ENCODE data around the gene SORCS2.

SORCS2 gene

DNA sequence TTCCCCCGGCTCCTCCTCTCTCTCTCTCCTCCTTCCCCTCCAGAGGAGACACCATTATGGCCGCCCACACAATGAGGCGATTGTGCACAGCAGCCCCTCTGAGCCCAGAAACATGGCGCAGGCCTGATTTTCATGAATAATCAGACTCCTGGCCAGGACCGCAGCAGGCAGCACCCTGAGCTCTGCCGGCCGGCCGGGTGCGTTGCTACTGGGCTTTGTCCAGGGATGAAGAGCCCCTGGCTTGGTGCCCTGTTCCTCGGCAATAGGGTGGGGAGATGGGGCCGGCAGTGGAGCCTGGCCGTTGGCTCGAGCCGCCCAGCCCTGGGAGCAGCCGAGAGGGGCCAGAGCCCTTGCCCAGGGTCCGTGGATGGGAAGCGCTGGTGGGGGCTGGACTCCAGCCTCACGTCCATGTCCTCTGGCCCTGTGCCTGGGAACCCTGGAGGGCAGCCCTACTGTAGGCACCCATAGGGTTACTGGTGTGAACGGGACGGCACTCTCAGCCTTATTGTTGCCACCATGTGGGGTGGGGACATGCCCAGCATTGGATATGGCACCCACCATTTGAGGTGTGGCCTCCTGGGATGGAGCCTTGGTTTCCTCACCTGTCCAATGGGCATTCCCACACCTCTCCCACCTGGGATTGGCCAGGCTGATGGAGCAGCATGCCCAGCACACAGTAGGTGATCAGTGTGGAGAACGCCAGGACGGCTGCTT lies 103.0 kb downstream of the SORCS2 start:
- DNase-seq, result no peak

DNA sequence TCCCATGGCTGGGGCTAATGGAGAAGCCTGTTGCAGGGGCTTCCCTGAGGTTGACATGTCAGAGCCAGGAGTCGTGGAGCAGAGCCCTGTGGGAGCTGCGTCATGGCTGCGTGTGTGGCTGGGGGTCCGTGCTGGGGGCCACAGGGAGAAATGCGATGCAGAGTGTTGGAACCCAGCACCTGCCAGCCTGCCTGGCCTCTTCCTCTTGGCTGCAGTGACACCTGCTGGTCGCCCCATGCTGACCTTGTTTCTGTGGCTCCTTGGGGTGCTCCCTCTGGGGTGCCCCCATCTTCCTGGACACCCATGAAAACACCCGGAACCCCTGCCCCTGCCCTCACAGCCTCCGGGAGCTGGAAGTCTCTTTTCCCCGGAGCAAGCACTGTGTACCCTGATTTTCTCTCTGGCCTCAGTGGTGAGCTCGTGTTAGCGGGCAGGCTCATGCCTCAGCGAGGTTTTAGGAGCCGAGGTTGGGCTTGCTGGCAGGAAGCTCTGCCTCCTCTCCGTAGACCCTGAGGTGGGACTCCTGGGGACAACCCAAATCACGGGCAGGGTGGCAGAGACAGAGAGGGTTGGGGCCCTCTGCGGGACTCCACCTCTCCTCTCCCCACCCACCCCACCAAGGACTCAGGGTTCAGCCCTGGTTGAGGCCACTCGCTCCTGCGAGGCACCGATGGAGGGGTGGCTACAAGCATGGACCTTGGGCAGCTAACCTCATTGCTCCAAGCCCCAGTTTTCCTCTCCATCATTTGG lies 103.7 kb downstream of the SORCS2 start:
- peak; percentile 54 for DNase-seq

DNA sequence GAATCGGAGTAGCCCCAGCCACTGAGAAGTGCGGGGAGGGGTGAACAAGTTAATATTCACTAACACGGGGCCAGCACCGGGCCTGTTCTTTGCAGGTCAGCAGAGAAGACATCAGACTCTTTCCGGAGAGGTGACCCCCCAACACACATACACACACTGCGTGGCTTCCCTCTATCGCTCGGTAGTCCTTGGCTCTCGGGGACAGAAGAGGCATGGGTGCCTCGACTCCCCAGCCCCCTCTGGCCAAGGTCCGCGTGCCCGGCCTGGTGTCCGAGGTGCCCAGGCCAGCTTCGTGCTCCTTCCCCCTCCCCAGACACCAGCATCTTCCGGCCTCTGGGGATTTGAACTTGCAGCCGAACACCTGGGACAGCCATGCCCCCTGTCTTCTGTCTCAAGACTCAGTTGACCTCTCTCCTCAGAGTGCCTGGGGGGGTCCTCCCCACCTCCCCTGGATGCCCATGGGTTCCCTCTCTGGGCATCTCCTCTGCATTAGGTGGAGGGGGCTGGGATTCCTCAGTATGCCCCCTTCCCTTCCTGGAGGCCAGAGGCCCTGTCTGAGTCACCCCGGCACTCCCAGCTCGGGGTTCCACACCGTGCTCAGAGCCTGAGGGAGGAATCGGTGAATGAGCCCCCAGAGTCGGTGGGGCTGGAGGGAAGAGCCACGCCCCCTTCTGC lies 104.5 kb downstream of the SORCS2 start:
- DNase-seq, result no peak

DNA sequence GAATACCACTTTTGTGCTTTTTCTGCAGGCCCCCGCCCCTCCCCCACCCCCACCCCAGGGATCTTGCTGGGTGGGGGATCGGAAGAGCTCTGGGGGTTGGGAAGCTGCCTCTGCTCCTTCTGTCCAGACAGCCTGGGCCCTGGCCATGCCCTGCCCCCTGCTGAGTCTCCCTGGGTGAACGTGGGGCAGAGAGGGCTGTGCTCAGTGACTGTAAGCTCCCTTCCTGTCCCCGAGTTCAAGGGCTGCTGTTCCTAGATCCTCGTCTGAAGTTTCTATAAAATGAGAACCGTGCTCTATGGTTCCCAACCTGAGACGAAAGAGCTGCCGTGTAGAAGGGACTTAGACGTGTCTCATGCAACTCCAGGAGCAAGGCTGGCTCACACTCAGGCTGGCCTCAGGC lies 105.0 kb downstream of the SORCS2 start:
- DNase-seq, result no peak

DNA sequence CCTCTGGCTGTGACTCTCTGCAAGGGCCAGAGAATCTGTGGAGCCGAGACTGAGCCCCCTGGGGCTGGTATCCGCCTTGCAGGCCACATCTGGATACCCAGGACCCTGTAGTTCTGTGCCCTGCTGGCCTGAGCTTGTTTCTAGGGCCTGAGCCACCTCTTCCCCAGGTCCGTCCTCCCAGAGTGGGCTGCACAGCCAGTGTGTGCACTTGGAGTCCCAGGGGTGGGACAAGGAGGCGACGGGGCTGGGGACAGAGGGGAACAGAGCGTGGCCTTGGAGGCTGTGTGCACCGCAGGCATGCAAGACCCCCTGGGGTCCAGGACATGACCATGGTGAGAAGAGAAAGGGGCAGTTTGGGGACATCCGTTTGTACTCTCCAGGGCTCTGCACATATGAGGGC lies 105.5 kb downstream of the SORCS2 start:
- DNase-seq, result no peak

DNA sequence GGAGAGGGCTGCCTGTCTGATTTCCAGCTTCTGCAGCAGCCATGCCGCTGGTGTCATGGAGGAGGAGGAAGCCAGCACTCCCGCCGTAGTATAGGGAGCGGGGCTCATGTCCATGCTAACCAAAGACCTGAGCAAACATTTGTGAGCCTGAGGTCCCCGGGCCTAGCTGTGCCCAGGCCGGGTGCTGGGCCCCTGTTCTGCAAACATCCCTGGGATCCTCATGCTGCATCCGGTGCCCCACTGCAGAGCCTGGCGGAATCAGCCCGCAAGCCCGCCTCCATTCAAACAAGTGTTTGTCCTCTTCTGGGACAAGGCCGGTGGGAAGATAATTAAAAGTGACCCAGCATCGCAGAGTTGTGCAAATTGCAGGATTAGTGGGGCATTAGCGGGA lies 106.3 kb downstream of the SORCS2 start:
- DNase-seq, result no peak

DNA sequence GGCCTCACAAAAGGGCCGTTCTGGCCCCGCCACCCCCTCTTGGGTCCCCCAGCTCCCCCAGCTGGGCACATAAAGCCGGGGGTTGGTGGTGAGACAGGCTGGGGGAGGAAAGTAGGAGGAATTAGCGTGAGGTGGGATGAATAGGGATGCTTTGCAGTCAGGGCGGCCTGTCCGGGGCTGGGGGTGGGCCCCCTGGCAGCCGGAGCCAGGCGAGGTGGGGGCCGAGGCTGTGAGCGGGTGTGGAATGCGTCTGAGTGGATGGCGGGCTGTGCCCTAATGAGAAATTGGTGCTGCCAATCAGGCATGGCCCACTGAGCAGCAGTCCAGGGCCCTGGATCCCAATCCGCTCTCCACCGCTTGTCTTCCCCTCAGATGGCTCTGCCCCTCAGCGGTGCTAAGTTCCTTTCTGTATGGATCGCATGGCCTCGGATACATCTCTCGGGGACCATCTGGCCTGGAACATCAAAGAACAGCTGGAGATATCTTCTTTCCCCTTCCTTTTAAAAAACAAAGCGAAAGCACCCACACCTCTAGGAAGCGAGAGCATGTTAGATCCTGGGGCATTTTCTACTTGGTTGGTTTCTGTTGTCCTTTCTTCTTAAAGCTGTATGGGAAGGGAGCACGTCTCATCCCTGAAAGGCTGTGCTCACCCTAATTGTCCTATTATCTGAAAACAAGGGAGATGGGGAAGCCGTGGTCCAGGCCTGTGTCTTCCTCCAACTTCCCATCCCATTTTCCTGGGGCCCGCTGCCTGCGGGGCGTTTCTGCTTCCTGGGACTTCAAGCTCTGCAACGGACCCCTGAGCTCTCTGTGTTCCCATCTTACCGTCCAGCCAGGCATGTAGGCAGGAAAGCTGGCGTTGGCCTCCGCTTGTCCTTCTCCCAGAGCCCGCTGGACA lies 106.9 kb downstream of the SORCS2 start:
- no peak for DNase-seq

DNA sequence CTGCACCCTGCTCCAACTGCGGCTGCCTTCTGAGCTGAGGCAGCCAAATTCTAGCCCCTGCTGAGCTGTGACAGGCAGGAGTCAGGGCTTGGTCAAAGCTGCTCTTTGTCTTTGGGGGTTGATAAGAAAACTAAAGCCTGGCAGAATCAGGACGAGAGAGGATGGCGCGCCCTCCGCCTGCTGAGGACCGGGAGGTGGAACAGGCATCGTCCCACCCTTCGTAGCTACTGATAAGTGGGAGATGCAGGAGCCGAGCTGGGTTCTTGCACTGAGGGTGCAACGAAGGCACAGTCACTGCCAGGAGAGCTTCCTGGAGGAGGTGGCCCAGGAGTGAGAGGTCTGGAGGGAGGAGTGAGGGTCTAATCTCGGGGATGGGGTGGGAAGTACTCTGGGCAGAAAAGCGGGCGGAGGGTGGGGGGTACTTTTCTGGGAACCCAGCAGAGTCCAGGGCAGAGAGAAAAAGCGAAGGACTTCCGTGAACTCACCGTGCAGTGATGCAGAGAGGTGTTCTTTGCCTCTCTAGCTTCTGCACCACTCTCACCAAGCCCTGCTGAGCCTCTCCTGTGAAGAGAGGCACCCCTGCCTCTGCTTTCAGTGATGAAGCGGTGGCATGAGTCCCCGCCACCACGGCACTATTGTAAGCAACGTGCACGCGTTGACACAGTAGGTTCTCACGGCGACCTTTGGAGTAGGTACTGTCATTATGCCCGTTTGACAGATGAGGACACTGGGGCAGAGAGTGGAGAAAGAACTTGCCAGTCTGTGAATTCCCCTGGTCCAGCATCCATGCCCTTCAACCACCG lies 107.8 kb downstream of the SORCS2 start:
- DNase-seq, result no peak

DNA sequence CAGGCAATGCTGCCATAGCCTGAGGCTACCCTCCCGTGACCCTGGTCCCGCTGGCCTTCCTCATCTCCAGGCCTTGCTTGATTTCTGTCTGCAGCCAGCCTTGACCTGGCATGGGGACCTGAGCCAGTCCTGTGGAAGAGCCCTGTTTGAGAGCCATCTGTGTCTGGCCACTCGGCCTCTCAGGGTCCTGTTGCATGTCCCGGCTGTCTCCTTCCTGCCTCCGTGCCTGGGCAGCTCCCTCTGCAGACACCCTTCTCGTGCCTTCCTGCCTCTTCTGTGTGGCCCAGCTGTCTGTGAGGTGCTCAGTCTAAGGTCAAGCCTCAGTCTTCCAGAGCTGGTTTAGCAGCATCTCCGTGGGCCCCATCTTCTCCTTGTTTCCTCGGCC lies 108.4 kb downstream of the SORCS2 start:
- DNase-seq, result no peak

DNA sequence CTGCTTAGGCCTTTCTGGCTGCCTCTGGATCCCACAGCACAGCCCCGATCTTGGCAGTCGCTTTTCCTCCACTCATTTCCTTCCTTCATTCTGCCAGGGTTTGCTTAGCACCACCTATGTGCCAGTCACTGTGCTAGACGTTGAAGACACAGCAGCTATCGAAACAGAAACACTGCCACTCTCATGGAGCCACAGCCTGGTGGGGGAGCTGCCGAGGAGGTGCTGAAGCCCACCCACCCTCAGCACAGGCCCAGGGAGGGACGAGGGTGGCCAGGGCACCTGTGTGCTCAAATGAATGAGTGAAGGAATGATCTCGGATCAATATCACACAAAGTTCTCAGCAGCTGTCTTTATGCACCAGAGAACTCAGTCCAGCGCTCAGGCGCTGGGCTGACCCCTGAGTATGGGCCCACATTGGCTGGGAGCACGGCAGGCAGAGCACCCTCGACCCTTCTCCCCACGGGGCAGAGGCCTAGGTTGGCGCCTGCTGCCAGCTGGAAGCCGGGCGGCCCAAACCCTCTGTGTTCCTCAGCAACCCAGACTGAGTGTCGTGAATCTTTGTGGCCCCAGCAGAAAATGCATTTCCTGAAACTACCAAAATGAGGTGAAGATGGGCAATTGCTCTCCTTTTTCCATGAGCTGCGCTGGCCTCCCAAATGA lies 108.9 kb downstream of the SORCS2 start:
- no peak for DNase-seq

DNA sequence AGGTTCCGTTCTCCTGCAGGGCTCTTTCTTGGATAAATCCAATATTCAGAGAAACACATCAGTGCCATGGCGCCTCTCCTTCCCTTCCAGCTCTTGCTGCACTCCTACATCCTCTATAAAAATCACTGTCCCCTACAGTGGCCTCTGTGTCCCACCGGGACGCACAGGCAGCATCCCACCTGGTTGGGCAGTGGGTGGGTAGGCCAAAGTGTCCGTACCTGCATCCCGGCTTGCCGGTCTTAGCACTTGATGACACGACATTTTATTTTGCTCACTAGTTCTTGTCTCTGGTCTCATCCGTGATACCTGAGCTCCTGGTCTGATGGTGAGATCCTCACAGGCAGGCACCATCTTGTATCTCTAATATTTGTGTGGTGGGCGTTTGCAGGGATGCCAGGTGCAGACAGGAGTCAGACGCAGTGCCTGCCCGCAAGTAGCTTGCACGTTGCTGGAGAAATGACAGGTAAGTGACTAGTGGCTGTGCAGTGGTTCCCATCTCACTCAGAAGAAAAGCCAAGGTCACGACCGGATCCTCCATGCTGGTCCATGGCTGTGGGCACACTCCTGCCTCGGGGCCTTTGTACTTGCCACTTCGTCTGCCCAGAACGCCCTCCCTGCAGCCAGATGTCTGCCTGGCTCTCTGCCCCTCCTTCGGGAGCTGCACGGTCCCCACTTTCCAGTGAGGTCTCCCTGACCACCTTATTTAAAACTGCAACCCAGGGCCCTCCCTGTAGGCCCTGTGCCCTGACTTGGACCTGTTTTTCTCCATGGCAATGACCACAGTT lies 109.7 kb downstream of the SORCS2 start:
- no peak for DNase-seq

DNA sequence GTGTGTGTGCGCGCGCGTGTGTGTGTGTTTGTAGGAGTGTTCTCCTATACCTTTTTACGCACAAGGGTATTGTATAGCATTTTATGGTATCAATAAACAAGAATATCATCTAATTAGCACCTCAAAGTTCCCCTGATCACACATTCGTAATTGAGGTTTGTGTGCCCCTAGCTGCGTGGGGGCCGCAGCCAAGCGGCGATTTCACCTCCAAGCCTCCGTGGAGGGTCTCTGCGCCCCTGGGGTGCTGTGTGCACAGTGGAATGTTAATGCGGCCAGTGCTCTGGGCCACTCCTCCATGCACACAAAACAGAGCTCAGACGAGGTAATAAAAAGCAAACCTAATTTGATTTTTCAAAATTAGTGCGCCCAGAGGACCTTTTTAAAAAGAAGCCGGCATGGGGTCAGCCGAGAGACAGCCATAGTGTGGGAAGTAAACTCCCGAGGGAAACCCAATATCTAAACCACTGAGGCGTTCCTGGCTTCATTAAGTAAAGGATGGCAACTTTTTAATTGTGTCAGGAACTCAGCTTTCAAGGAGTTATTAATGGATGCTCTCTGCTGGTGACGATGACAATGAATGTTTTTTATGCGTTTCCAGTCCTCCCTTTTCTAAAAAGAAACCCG lies 110.6 kb downstream of the SORCS2 start:
- no peak for DNase-seq

DNA sequence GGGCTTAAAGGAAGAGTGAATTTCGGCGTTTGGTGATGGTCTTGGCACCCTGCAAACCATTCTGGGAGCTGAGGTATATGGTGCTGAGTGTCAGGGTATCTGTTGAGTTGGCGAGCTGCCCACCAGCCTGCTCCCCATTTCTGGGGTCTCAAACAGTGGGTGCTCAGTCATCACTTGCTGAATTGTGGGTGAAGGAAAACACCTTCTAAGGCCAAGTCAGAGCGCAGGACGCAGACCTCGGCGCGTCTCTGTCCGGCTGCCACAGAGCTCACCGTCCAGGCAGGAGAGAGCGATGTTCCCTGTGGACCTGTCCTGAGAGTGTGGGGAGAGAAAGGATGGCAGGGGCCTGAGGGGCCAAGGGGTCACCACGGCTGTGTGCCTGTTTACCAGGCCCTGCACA lies 111.2 kb downstream of the SORCS2 start:
- no peak for DNase-seq

DNA sequence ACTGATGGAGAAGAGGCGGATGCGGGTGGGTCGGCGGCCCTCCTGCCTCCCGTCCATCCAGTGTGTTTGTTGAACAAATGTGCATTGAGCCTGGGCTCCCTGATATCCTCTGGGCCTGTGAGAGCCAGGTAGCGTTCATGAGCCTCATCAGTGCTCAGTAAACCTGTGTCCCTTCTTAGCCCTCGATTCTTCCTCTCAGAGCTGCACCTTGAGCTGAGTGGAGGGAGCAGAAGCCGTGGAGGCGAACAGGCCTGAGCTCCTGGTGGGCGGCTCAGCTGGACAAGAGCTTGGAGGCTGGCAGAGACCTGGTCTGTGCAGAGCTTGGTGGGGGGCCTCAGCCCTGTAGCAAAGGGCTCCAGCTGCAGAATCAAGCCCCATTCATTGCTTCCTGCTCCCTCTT lies 112.1 kb downstream of the SORCS2 start:
- DNase-seq, result no peak

DNA sequence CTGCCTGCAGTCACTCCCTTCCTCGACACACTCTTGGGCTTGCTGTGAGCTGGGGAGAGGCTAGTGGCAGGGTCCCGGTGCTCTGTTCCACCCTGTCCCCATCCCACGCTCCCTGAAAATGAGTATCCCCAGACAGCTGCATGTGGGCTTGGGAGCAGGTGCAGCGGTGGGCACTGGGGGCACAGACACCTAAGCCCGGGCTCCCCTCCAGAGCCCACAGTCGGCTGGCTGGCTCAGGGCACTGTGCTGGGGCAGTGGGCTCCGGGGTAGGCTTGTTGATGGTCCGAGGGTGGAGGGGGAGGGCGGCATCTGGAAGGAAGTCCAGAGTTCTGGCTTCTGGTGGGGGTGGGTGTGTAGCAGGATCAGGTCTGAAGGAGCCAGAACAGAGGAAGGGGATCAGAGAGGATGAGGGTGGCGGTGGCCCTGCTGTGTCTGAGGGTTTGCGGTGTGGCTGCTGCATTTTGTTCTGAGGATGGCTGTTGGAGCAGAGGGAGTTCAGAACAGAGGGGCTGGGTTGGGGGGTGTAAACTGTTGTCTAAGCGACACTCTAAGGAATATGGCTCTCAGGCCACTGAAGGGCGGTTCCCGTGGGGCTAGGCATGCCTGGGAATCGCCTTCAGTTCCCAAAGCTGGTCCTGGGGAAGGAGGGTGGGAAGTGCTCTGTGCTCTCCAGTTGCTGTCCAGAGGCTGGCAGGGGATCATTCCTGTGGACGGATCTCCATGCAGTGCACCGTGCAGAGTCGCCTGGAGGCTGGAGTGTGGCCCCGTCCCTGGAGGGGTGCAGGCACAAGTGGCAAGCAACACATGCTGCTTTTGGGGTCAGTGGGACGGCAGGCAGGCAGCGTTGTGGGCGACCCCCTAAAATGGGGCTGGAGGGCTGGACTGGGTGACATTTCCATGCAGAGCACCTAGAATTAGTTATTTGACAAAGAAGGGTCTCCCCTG lies 114.0 kb downstream of the SORCS2 start:
- no peak for DNase-seq

DNA sequence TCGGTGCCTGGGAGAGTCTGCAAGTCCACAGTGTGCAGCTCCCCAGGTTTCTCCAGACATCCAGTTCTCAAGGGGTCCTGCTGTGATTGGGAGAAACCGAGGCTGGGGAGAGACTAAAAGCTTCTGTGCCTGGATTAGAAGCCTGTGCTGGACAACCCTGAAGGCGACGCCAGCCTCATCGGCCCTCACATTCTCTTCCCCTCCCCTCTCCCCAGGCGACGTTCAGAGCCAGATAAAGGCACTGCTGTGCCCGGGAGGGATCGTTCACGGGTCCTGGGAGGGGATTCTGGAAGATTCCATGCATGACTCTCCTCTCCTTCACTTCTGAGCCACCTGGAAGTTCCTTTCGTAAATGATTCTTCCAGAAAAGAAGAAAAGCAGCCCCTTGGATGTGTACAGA lies 114.6 kb downstream of the SORCS2 start:
- DNase-seq, result no peak

DNA sequence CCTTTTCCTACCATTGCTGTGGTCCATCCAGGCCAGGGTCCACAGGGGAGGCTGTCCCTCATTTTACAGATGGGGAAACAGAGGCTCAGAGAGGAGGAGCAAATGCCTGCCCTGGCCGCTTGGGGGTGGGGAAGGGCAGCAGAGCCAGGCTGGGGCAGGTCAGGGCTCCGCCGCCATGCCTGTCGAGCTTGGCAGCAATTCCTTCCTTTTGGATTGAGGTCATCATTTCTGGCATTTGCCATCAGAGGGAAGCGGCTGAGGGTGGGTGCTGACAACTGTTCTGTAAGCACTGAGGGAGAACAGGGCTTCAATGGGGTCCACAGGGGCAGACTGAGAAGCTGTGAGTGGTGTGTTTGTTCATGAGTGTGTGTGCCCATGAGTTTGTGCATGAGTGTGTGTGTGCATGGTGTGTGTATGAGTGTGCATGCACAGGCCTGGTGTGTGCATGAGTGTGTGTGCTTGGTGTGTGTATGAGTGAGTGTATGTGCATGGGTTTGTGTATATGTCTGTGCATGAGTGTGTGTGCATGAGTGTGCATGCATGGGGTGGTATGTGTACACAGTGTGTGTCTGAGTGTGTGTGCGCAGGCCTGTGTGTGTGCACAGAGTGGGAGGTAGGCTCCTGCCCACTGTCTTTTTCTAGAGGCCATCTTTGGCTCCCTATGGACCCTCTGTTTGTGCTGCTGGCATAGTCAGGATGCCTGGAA lies 115.2 kb downstream of the SORCS2 start:
- DNase-seq, result no peak

DNA sequence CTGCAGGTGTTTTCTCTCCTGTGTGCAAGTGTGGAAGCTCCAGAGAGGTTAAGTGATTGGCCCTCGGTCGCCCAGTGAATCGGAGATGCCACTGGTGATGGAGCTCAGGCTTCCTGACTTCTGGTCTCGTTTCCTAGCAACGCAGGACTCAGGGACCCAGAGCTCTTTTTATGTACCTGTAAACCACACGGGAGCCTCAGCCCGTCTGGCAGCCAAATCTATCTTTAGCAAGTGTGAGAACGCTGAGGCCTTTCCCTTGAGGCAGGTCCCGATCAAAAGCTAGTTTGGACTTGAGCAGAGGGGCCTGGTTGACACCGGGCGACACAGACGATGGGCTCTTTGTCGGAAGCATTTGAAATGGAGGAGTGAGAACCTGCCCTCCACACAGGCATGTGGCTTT lies 116.8 kb downstream of the SORCS2 start:
- DNase-seq, result no peak

All from activated CD8-positive, alpha-beta memory T cell treated with anti-CD3 and anti-CD28 coated beads, Interleukin-2, amount 50 U/mL, for 48 hours (primary cell).